Type B pancreatic cell (in vitro differentiated cells): ENCODE results near the gene GSTA2. TPM values are rescaled to one million over a fixed set of nuclear protein-coding genes. Genes with fewer than 3 reads are reported as not detected.
"Not testable (repeated sequence)": the region's sequence is repeated elsewhere in the genome, so short reads cannot be mapped to it uniquely, and the experiment has no call there.

ENCODE experiments used
- DNase-seq: peaks from one replicate; pipeline ENCODE4 v3.0.0; 2021; ENCODE audit warnings: mixed read lengths; ENCODE audit not compliant: unreplicated experiment; ENCODE audit errors: extremely low spot score
- H3K27ac Mint-ChIP-seq: 2 replicates; pipeline ENCODE4 v1.8.0; 2021; ENCODE audit warnings: mild to moderate bottlenecking, mixed read lengths
- H3K27me3 Mint-ChIP-seq: 2 replicates; pipeline ENCODE4 v1.8.0; 2021; ENCODE audit warnings: mixed read lengths
- H3K36me3 Mint-ChIP-seq: 2 replicates; pipeline ENCODE4 v1.8.0; 2021; ENCODE audit warnings: mixed read lengths
- H3K4me1 Mint-ChIP-seq: one replicate; pipeline ENCODE4 v1.8.0; 2021; ENCODE audit warnings: mixed read lengths; ENCODE audit not compliant: unreplicated experiment
- H3K4me3 Mint-ChIP-seq: 2 replicates; pipeline ENCODE4 v1.8.0; 2021; ENCODE audit warnings: mild to moderate bottlenecking, mixed read lengths
- H3K9me3 Mint-ChIP-seq: 2 replicates; pipeline ENCODE4 v1.8.0; 2021; ENCODE audit warnings: mixed read lengths
- CTCF ChIP-seq: fragments of 200-600 bp; sonication (generic); conservative IDR thresholded peaks from 2 replicates; pipeline ENCODE4 v1.5.0; 2021; ENCODE audit warnings: antibody characterized with exemption, mild to moderate bottlenecking
- long read RNA-seq: library from polyadenylated mRNA; unstranded; transcript quantifications from one replicate; pipeline ENCODE4 v2.0.0, GENCODE V29; 2020
- total RNA-seq: library from RNA; stranded (reverse); gene quantifications from 2 replicates; pipeline ENCODE4 v1.2.1, GENCODE V29; 2021; ENCODE audit warnings: low replicate concordance

Gene GSTA2
- 20.7 and 25.3 TPM in 2 replicates for total RNA-seq
- long read RNA-seq, transcript GSTA2-201 (7 exons, 1,313 nt), result major isoform, 61 of 63 reads
- long read RNA-seq, partial matches to known transcripts, result 1 of 63 reads
- long read RNA-seq, other reads (novel, unspliced or antisense), result 1 of 63 reads

- not testable (repeated sequence) for H3K4me1 Mint-ChIP-seq, H3K27me3 Mint-ChIP-seq, DNase-seq, H3K36me3 Mint-ChIP-seq, H3K9me3 Mint-ChIP-seq
- H3K4me3 Mint-ChIP-seq, result peak within 1 kb of the TSS; percentile 67
- TF ChIP-seq CTCF, result peak; percentile 30
- peak within 1 kb of the TSS; percentile 7 for H3K27ac Mint-ChIP-seq
These were observed at the start of gene GSTA2 for GRCh38 chr6:52763322-52763916. GSTA2 (minus strand) TSS chr6:52763475; CDS start chr6:52757947, 5,528 bp downstream.

GRCh38 chr6:52809777-52810176 is 46.5 kb upstream of the GSTA2 start:
- H3K27me3 Mint-ChIP-seq, H3K4me3 Mint-ChIP-seq: not testable (repeated sequence)

DNA sequence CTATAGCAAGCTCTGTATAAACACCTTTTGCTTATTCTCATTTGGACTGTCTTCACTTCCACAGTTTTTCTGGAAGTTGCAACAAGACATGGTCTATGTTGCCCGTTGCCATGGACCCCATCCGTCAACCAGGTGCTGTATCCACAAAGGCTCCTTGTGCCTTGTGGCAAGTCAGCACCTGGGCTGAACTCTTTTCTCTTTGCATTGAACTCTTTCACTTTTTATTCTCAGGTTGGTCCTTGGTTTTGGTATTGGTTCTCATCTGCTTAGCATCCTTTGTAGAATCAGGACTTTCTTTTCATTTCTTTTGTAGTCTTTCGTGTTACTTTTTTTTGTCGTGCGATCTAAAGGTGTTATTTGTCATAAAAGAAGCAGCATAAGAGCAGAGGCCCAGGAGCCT is 45.4 kb upstream of the GSTA2 start:
- Mint-ChIP-seq H3K9me3 (no peaks in the 10 kb centered on the region), H3K36me3 (no peaks in the 10 kb centered on the region), H3K4me1 (no peaks in the 10 kb centered on the region), H3K27ac (no peak overlapping the region), H3K27me3 (no peaks in the 10 kb centered on the region), H3K4me3 (no peak overlapping the region)
- TF ChIP-seq CTCF, result no peak
- DNase-seq, result no peak

More at GRCh38 chr6:52809777-52810176, 46.5 kb upstream of the GSTA2 start:
- not testable (repeated sequence) for DNase-seq, H3K27ac Mint-ChIP-seq, H3K9me3 Mint-ChIP-seq, H3K36me3 Mint-ChIP-seq, H3K4me1 Mint-ChIP-seq

GRCh38 chr6:52803668-52804255 is 40.5 kb upstream of the GSTA2 start, which contains the start of gene GSTA1:
GSTA1 (minus strand) TSS chr6:52803816; CDS start chr6:52799267, 4,549 bp downstream.
- H3K27ac Mint-ChIP-seq, result peak within 1 kb of the TSS; percentile 6
- DNase-seq, result not testable (repeated sequence)

GRCh38 chr6:52802806-52803205 is 39.5 kb upstream of the GSTA2 start:
- peak overlapping the region; percentile 74 for H3K4me3 Mint-ChIP-seq
- peak overlapping the region; percentile 4 for H3K27ac Mint-ChIP-seq
- H3K36me3 Mint-ChIP-seq, result no peaks in the 10 kb centered on the region
- DNase-seq, result no peak
- H3K4me1 Mint-ChIP-seq, result no peaks in the 10 kb centered on the region
- no peaks in the 10 kb centered on the region for H3K9me3 Mint-ChIP-seq
- TF ChIP-seq CTCF, result no peak
- H3K27me3 Mint-ChIP-seq, result peaks cover 5% of the 10 kb centered on the region

More at GRCh38 chr6:52803668-52804255, 40.5 kb upstream of the GSTA2 start, which contains the start of gene GSTA1:
- H3K9me3 Mint-ChIP-seq, H3K4me1 Mint-ChIP-seq, H3K27me3 Mint-ChIP-seq, H3K36me3 Mint-ChIP-seq: not testable (repeated sequence)
- peak within 1 kb of the TSS; percentile 74 for H3K4me3 Mint-ChIP-seq

- Mint-ChIP-seq H3K4me3 (peak overlapping the region; percentile 37), H3K27ac (no peak overlapping the region)
These were observed 38.0 kb upstream of the GSTA2 start for GRCh38 chr6:52801188-52801841.

DNA sequence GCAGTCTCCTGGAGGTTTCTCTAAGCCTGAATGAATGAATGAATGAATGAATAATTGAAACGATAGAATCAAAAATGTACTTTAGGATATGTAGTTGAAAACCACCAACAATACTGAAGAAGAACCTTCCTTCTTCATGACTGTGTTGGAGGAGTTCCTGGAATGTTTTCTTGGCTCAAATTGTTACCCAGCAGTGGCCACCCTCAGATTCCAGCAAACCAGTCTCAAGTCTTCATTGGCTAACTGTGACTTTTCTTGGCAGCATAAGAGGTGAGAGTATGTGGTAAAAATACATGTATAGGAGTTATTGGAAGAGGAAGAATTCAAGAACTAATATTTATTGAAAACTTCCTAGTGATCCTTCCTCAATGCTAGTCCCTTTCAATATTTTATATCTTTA is 36.0 kb upstream of the GSTA2 start:
- H3K27me3 Mint-ChIP-seq, DNase-seq, H3K4me3 Mint-ChIP-seq, H3K27ac Mint-ChIP-seq, H3K4me1 Mint-ChIP-seq, H3K36me3 Mint-ChIP-seq, H3K9me3 Mint-ChIP-seq: not testable (repeated sequence)

More at GRCh38 chr6:52801188-52801841, 38.0 kb upstream of the GSTA2 start:
- H3K9me3 Mint-ChIP-seq, result no peaks in the 10 kb centered on the region
- no peaks in the 10 kb centered on the region for H3K36me3 Mint-ChIP-seq
- no peak for TF ChIP-seq CTCF
- H3K4me1 Mint-ChIP-seq, result no peaks in the 10 kb centered on the region
- no peak for DNase-seq
- H3K27me3 Mint-ChIP-seq, result peaks cover 5% of the 10 kb centered on the region

DNA sequence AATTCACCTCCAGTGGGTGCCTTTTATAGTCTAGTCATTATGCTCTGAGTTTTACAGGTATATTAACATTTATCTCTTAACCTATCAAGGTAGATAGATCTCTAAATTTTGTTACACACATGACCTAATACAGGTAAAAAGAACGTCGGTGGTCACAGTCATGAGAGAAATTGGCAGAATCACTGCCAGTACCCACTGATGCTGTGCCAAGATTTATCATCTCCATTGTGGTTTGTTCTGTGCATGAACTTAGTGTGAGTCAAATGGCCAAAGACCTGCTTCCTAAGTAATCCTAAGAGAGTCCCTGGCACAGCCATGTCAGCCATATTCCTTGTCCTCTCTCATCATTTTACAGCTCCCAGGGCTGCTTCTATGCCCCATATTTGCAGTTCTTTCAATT is 31.1 kb upstream of the GSTA2 start:
- not testable (repeated sequence) for DNase-seq, H3K4me3 Mint-ChIP-seq, H3K9me3 Mint-ChIP-seq, H3K27ac Mint-ChIP-seq, H3K4me1 Mint-ChIP-seq, H3K36me3 Mint-ChIP-seq, H3K27me3 Mint-ChIP-seq
